Keratinocyte (primary cell): Measurements from ENCODE around the gene ARSH.

Experiments used
- EZH2 ChIP-seq: IDR thresholded peaks from one replicate; pipeline ENCODE4 v1.6.1; 2012; ENCODE audit warnings: inconsistent platforms, mild to moderate bottlenecking, low read length, moderate library complexity
- TF ChIP-seq, protein P1 (sequence below), 3 experiments: IDR thresholded peaks in 1 of 3; conservative IDR thresholded peaks in 1 of 3; optimal IDR thresholded peaks in 1 of 3; 2 replicates in 2 of 3; 3 replicates in 1 of 3; pipeline versions ENCODE3 to v1.5.1; 2011; ENCODE audit warnings: low read length in 3 of 3, mild to moderate bottlenecking in 3 of 3, moderate library complexity in 2 of 3, control low read depth in 1 of 3, inconsistent platforms in 1 of 3; ENCODE audit not compliant: insufficient read depth in 2 of 3; ENCODE audit errors: extremely low read depth in 1 of 3

DNA sequence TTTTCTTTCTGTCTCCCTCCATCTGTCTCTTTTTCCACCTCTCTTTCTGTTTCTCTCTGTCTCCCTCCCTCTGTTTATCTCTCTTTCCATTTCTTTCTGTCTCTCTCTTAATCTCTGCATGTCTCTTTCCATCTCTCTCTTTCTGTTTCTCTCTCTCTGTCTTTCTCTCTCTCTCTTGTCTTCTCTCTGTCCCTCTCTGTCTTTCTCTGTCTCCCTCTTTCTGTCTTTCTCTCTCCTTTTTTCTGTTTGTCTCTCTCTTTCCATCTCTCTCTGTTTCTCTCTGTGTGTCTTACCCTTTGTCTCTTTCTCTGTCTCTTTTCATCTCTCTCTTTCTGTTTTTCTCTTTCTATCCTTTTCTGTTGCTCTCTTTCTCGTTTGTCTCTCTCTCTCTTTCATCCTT is 69.6 kb downstream of the ARSH start:
- TF ChIP-seq, protein P1, sequence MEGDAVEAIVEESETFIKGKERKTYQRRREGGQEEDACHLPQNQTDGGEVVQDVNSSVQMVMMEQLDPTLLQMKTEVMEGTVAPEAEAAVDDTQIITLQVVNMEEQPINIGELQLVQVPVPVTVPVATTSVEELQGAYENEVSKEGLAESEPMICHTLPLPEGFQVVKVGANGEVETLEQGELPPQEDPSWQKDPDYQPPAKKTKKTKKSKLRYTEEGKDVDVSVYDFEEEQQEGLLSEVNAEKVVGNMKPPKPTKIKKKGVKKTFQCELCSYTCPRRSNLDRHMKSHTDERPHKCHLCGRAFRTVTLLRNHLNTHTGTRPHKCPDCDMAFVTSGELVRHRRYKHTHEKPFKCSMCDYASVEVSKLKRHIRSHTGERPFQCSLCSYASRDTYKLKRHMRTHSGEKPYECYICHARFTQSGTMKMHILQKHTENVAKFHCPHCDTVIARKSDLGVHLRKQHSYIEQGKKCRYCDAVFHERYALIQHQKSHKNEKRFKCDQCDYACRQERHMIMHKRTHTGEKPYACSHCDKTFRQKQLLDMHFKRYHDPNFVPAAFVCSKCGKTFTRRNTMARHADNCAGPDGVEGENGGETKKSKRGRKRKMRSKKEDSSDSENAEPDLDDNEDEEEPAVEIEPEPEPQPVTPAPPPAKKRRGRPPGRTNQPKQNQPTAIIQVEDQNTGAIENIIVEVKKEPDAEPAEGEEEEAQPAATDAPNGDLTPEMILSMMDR (optimal IDR thresholded peaks at IDR 0.05 in 1 of 3, IDR thresholded peaks at IDR 0.05 in 1 of 3, conservative IDR thresholded peaks at IDR 0.05 in 1 of 3; ENCODE audit: extremely low read depth in 1 of 3, insufficient read depth in 2 of 3, low read length in 3 of 3) = no peak
- TF ChIP-seq EZH2 = no peak
